GM23248 (cell line): ENCODE results near the gene HHIPL1.

Experiments
- EZH2 ChIP-seq: fragments of 200-600 bp; sonication (generic); IDR thresholded peaks from 2 replicates; pipeline ENCODE4 v1.6.1; 2018; ENCODE audit warnings: antibody characterized with exemption, mild to moderate bottlenecking; ENCODE audit not compliant: insufficient read depth, poor library complexity, severe bottlenecking
- EZH2phosphoT487 ChIP-seq: fragments of 200-600 bp; sonication (generic); IDR thresholded peaks from 2 replicates; pipeline ENCODE4 v1.6.1; 2018; ENCODE audit warnings: antibody characterized with exemption, moderate library complexity, mild to moderate bottlenecking, low read depth; ENCODE audit not compliant: insufficient read depth

DNA sequence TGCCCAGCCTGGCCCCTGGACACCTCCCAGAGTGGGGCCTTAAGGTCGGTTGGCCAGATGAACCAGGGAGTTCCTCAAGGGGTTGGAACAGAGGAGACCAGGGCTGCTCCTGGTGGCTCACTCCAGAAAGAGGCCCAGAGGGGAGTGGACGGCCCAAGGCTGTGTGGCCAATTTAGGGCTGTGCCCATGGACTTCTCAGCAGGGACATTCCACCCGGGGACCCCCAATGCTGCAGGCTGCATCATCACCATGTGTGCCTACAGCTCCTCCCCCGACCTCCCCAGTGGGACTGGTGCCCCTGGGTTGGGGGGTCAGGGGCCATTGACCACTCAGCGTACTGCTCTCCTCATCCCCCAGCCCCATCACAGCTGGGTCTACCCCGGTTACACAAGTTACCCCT is 21.6 kb downstream of the HHIPL1 start:
- no peak for TF ChIP-seq EZH2phosphoT487
- TF ChIP-seq EZH2, result no peak
